Measurements from ENCODE around the gene UBE2H.

The UBE2H gene

DNA sequence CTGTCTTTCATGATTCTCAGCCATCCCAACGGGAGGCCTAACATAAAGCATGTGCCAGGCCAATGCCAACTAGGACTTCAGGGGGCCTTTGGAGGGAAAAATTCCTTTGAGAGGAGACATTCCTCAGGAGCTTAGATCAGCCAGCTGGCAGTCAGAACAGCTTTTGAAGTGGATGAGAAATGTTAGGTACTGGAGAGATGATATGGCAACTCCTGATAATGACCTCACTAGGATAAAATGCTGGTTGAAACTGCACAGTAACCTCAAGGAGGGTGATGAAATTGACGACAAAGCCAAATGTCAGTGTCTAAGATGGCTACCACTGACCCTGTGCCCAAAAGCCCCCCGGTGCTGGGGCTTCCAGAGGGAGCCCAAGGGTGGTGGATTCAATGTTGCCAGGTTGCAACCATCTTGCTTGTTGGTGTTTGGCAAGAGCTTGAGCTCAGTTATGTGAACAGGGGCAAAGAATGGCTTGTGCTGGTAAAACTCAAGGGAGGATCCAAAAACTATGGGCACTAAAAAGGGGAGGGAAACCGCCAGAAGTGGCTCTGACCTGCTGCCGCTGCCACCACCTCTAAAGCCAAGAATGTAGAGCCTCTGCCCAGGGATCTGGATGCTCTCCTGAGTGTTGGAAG, 121.2 kb downstream of the UBE2H start (continued):
- TF ChIP-seq HOXA7 (CRISPR knock-in tag; IDR thresholded peaks at IDR 0.05; ENCODE audit: borderline replicate concordance) = no peak
- TF ChIP-seq ZNF341 (tag by site-specific recombination; IDR thresholded peaks at IDR 0.05; ENCODE audit: low read depth) = no peak
- no peak for TF ChIP-seq GLI4 (tag by site-specific recombination; IDR thresholded peaks at IDR 0.05)
- 0 out of 2 replicates have a peak, but pooled peaks have one; percentile 12 for TF ChIP-seq GLIS2 (tag by site-specific recombination; IDR thresholded peaks at IDR 0.05)
- TF ChIP-seq, protein P1, sequence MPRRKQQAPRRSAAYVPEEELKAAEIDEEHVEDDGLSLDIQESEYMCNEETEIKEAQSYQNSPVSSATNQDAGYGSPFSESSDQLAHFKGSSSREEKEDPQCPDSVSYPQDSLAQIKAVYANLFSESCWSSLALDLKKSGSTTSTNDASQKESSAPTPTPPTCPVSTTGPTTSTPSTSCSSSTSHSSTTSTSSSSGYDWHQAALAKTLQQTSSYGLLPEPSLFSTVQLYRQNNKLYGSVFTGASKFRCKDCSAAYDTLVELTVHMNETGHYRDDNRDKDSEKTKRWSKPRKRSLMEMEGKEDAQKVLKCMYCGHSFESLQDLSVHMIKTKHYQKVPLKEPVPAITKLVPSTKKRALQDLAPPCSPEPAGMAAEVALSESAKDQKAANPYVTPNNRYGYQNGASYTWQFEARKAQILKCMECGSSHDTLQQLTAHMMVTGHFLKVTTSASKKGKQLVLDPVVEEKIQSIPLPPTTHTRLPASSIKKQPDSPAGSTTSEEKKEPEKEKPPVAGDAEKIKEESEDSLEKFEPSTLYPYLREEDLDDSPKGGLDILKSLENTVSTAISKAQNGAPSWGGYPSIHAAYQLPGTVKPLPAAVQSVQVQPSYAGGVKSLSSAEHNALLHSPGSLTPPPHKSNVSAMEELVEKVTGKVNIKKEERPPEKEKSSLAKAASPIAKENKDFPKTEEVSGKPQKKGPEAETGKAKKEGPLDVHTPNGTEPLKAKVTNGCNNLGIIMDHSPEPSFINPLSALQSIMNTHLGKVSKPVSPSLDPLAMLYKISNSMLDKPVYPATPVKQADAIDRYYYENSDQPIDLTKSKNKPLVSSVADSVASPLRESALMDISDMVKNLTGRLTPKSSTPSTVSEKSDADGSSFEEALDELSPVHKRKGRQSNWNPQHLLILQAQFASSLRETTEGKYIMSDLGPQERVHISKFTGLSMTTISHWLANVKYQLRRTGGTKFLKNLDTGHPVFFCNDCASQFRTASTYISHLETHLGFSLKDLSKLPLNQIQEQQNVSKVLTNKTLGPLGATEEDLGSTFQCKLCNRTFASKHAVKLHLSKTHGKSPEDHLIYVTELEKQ (tag by site-specific recombination; IDR thresholded peaks at IDR 0.05; ENCODE audit: borderline replicate concordance) = peak; percentile 69; the same call in 1 of the 2 replicates
- TF ChIP-seq ZNF785 (tag by site-specific recombination; IDR thresholded peaks at IDR 0.05) = no peak
- TF ChIP-seq YY2 (tag by site-specific recombination; IDR thresholded peaks at IDR 0.05) = no peak
- no peak for TF ChIP-seq ZNF76 (tag by site-specific recombination; IDR thresholded peaks at IDR 0.05; ENCODE audit: borderline replicate concordance, low read depth)
- TF ChIP-seq ZNF169 (tag by site-specific recombination; IDR thresholded peaks at IDR 0.05) = no peak
- TF ChIP-seq, protein P2, sequence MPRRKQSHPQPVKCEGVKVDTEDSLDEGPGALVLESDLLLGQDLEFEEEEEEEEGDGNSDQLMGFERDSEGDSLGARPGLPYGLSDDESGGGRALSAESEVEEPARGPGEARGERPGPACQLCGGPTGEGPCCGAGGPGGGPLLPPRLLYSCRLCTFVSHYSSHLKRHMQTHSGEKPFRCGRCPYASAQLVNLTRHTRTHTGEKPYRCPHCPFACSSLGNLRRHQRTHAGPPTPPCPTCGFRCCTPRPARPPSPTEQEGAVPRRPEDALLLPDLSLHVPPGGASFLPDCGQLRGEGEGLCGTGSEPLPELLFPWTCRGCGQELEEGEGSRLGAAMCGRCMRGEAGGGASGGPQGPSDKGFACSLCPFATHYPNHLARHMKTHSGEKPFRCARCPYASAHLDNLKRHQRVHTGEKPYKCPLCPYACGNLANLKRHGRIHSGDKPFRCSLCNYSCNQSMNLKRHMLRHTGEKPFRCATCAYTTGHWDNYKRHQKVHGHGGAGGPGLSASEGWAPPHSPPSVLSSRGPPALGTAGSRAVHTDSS (tag by site-specific recombination; IDR thresholded peaks at IDR 0.05) = no peak
- TF ChIP-seq BCL11A (tag by site-specific recombination; IDR thresholded peaks at IDR 0.05; ENCODE audit: low read depth) = peak; percentile 74; the same call in 1 of the 2 replicates
- no peak for TF ChIP-seq FEZF1 (tag by site-specific recombination; IDR thresholded peaks at IDR 0.05)
- TF ChIP-seq, protein P3, sequence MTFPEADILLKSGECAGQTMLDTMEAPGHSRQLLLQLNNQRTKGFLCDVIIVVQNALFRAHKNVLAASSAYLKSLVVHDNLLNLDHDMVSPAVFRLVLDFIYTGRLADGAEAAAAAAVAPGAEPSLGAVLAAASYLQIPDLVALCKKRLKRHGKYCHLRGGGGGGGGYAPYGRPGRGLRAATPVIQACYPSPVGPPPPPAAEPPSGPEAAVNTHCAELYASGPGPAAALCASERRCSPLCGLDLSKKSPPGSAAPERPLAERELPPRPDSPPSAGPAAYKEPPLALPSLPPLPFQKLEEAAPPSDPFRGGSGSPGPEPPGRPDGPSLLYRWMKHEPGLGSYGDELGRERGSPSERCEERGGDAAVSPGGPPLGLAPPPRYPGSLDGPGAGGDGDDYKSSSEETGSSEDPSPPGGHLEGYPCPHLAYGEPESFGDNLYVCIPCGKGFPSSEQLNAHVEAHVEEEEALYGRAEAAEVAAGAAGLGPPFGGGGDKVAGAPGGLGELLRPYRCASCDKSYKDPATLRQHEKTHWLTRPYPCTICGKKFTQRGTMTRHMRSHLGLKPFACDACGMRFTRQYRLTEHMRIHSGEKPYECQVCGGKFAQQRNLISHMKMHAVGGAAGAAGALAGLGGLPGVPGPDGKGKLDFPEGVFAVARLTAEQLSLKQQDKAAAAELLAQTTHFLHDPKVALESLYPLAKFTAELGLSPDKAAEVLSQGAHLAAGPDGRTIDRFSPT (tag by site-specific recombination; IDR thresholded peaks at IDR 0.05) = peak; percentile 87
- TF ChIP-seq, protein P4, sequence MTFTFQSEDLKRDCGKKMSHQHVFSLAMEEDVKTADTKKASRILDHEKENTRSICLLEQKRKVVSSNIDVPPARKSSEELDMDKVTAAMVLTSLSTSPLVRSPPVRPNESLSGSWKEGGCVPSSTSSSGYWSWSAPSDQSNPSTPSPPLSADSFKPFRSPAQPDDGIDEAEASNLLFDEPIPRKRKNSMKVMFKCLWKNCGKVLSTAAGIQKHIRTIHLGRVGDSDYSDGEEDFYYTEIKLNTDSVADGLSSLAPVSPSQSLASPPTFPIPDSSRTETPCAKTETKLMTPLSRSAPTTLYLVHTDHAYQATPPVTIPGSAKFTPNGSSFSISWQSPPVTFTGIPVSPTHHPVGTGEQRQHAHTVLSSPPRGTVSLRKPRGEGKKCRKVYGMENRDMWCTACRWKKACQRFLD (tag by site-specific recombination; IDR thresholded peaks at IDR 0.05) = no peak
- TF ChIP-seq ZNF184 (tag by site-specific recombination; IDR thresholded peaks at IDR 0.05) = peak; percentile 94
- TF ChIP-seq ZNF121 (tag by site-specific recombination; IDR thresholded peaks at IDR 0.05) = no peak
- TF ChIP-seq ZNF558 (tag by site-specific recombination; IDR thresholded peaks at IDR 0.05) = peak; percentile 74
- TF ChIP-seq, protein P5, sequence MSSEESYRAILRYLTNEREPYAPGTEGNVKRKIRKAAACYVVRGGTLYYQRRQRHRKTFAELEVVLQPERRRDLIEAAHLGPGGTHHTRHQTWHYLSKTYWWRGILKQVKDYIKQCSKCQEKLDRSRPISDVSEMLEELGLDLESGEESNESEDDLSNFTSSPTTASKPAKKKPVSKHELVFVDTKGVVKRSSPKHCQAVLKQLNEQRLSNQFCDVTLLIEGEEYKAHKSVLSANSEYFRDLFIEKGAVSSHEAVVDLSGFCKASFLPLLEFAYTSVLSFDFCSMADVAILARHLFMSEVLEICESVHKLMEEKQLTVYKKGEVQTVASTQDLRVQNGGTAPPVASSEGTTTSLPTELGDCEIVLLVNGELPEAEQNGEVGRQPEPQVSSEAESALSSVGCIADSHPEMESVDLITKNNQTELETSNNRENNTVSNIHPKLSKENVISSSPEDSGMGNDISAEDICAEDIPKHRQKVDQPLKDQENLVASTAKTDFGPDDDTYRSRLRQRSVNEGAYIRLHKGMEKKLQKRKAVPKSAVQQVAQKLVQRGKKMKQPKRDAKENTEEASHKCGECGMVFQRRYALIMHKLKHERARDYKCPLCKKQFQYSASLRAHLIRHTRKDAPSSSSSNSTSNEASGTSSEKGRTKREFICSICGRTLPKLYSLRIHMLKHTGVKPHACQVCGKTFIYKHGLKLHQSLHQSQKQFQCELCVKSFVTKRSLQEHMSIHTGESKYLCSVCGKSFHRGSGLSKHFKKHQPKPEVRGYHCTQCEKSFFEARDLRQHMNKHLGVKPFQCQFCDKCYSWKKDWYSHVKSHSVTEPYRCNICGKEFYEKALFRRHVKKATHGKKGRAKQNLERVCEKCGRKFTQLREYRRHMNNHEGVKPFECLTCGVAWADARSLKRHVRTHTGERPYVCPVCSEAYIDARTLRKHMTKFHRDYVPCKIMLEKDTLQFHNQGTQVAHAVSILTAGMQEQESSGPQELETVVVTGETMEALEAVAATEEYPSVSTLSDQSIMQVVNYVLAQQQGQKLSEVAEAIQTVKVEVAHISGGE (tag by site-specific recombination; conservative IDR thresholded peaks at IDR 0.05; ENCODE audit: low read depth) = no peak
- no peak for TF ChIP-seq ZSCAN23 (tag by site-specific recombination; IDR thresholded peaks at IDR 0.05)
- TF ChIP-seq, protein P6, sequence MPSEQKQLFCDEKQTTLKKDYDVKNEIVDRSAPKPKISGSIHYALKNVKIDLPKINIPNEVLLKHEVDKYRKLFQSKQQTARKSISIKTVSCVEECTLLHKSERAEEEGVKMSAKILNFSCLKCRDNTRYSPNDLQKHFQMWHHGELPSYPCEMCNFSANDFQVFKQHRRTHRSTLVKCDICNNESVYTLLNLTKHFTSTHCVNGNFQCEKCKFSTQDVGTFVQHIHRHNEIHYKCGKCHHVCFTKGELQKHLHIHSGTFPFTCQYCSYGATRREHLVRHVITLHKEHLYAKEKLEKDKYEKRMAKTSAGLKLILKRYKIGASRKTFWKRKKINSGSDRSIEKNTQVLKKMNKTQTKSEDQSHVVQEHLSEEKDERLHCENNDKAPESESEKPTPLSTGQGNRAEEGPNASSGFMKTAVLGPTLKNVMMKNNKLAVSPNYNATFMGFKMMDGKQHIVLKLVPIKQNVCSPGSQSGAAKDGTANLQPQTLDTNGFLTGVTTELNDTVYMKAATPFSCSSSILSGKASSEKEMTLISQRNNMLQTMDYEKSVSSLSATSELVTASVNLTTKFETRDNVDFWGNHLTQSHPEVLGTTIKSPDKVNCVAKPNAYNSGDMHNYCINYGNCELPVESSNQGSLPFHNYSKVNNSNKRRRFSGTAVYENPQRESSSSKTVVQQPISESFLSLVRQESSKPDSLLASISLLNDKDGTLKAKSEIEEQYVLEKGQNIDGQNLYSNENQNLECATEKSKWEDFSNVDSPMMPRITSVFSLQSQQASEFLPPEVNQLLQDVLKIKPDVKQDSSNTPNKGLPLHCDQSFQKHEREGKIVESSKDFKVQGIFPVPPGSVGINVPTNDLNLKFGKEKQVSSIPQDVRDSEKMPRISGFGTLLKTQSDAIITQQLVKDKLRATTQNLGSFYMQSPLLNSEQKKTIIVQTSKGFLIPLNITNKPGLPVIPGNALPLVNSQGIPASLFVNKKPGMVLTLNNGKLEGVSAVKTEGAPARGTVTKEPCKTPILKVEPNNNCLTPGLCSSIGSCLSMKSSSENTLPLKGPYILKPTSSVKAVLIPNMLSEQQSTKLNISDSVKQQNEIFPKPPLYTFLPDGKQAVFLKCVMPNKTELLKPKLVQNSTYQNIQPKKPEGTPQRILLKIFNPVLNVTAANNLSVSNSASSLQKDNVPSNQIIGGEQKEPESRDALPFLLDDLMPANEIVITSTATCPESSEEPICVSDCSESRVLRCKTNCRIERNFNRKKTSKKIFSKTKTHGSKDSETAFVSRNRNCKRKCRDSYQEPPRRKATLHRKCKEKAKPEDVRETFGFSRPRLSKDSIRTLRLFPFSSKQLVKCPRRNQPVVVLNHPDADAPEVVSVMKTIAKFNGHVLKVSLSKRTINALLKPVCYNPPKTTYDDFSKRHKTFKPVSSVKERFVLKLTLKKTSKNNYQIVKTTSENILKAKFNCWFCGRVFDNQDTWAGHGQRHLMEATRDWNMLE (tag by site-specific recombination; conservative IDR thresholded peaks at IDR 0.05; ENCODE audit: low read depth) = peak; percentile 38
- TF ChIP-seq, protein P7, sequence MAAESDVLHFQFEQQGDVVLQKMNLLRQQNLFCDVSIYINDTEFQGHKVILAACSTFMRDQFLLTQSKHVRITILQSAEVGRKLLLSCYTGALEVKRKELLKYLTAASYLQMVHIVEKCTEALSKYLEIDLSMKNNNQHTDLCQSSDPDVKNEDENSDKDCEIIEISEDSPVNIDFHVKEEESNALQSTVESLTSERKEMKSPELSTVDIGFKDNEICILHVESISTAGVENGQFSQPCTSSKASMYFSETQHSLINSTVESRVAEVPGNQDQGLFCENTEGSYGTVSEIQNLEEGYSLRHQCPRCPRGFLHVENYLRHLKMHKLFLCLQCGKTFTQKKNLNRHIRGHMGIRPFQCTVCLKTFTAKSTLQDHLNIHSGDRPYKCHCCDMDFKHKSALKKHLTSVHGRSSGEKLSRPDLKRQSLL (tag by site-specific recombination; IDR thresholded peaks at IDR 0.05) = no peak

Data from HEK293 (cell line).